ENCODE data around the gene COL11A1. TPM values are rescaled to one million over a fixed set of nuclear protein-coding genes. Genes with fewer than 3 reads are reported as not detected.

The COL11A1 gene
- total and polyA plus RNA-seq, 2 of the 4 experiments (the other 2 are of a cell fraction): 4.6 to 5.2 TPM

DNA sequence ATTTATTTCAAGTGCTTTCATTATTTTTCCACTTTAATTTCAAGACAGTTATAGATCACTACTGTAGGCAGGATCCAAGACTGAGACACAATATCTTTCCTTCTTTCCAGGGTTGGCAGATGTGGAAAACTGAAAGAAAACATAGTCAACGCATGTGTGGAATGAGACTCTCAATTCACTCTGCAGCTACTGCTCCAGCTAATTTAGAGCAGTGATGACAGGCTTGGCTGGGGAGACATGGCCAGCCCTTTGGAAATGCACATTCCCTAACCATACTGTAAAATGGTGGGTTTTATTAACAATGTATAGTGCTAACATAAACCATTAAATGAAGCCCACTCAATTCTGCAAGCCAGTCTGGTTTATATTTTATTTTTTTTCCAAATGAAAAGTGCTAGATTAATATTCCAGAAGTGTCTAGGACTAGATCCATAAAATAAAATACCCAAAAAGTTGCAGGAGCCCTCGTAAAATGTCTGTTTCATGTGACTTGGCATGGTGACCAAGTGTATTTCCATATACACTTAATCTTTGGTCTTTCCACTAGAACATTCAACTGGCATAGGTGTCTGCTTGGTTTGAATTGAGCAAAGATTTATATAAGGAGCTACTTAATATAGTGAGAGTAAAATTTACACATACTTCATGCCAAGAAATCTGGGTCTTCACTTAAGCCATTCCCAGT, 32.9 kb downstream of the COL11A1 start:
- ChIA-PET POLR2A (ENCODE audit: unreplicated experiment) (interaction anchor here (1.2 kb wide), 1 partner anchor 105 kb away, joined by 3 read pairs; no protein-coding TSS in a partner anchor), CTCF (no interaction called here)
- no peak overlapping the region for H3K9ac ChIP-seq (ENCODE audit: low read depth, low read length)
- H3K27ac ChIP-seq (ENCODE audit: insufficient read depth, low read length): no peak overlapping the region
- no peak overlapping the region for H2BK20ac ChIP-seq (ENCODE audit: low read depth, low read length)
- H3K27me3 ChIP-seq (ENCODE audit: control insufficient read depth, insufficient read depth, low read length): no peaks in the 10 kb centered on the region
- no peak overlapping the region for H2AK9ac ChIP-seq (replicated peaks; ENCODE audit: low read depth, low read length, poor library complexity)
- ATAC-seq (ENCODE audit: low read depth) (no peak), DNase-seq (no peak)
- no TSS peak for BruUV-seq (replicated peaks)
- no peak overlapping the region for H2BK120ac ChIP-seq (ENCODE audit: low read depth, low read length)
- no peak overlapping the region for H2AFZ ChIP-seq (replicated peaks; ENCODE audit: low read length, poor library complexity)
- no peak overlapping the region for H3K14ac ChIP-seq (replicated peaks; ENCODE audit: low read depth, low read length)
- no peak overlapping the region for H2BK5ac ChIP-seq (ENCODE audit: low read depth, low read length, poor library complexity, severe bottlenecking)
- H3K4me1 ChIP-seq (ENCODE audit: control insufficient read depth, insufficient read depth, low read length): no peaks in the 10 kb centered on the region
- H3K4me3 ChIP-seq (ENCODE audit: insufficient read depth, low read depth, low read length): no peak overlapping the region
- H3K18ac ChIP-seq (ENCODE audit: low read depth, low read length): no peak overlapping the region
- H2BK15ac ChIP-seq (ENCODE audit: low read depth, low read length): no peak overlapping the region
- dilution Hi-C loops (cut with HindIII; ENCODE audit: low sequenced_read_pairs, unreplicated experiment): no loop called here
- no peaks in the 10 kb centered on the region for H3K79me1 ChIP-seq (ENCODE audit: low read depth in 1 of 2, low read length in 2 of 2)
- no peak overlapping the region for H4K8ac ChIP-seq (ENCODE audit: low read depth in 2 of 2, low read length in 2 of 2)
- no peaks in the 10 kb centered on the region for H3K36me3 ChIP-seq (ENCODE audit: control insufficient read depth, insufficient read depth, low read length)
- in situ Hi-C loops (cut with MboI; ENCODE audit: low sequenced_read_pairs): no loop called here
- H4K91ac ChIP-seq (ENCODE audit: insufficient read depth, low read depth, low read length): no peak overlapping the region
- no peak overlapping the region for H3K23ac ChIP-seq (ENCODE audit: low read depth, low read length)
- no peak for TF ChIP-seq MAFK (IDR thresholded peaks at IDR 0.05; ENCODE audit: low read depth, low read length)
- TF ChIP-seq RCOR1 (IDR thresholded peaks at IDR 0.05; ENCODE audit: insufficient replicate concordance, low read length): no peak
- no peak for TF ChIP-seq POLR2A (IDR thresholded peaks at IDR 0.05; ENCODE audit: low read depth, low read length)
- TF ChIP-seq MAZ (IDR thresholded peaks at IDR 0.05; ENCODE audit: borderline replicate concordance, low read depth, low read length): no peak
- TF ChIP-seq RAD21 (IDR thresholded peaks at IDR 0.05; ENCODE audit: low read length): no peak
- TF ChIP-seq, protein P1, sequence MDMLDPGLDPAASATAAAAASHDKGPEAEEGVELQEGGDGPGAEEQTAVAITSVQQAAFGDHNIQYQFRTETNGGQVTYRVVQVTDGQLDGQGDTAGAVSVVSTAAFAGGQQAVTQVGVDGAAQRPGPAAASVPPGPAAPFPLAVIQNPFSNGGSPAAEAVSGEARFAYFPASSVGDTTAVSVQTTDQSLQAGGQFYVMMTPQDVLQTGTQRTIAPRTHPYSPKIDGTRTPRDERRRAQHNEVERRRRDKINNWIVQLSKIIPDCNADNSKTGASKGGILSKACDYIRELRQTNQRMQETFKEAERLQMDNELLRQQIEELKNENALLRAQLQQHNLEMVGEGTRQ (IDR thresholded peaks at IDR 0.05; ENCODE audit: low read depth, low read length): no peak
- no peak for TF ChIP-seq MXI1 (IDR thresholded peaks at IDR 0.05; ENCODE audit: borderline replicate concordance, low read depth, low read length)
- no peak for TF ChIP-seq NFE2L2 (IDR thresholded peaks at IDR 0.05; ENCODE audit: low read depth, low read length)
- TF ChIP-seq SMC3 (IDR thresholded peaks at IDR 0.05; ENCODE audit: low read depth, low read length): no peak
- TF ChIP-seq, protein P2, sequence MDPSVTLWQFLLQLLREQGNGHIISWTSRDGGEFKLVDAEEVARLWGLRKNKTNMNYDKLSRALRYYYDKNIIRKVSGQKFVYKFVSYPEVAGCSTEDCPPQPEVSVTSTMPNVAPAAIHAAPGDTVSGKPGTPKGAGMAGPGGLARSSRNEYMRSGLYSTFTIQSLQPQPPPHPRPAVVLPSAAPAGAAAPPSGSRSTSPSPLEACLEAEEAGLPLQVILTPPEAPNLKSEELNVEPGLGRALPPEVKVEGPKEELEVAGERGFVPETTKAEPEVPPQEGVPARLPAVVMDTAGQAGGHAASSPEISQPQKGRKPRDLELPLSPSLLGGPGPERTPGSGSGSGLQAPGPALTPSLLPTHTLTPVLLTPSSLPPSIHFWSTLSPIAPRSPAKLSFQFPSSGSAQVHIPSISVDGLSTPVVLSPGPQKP (IDR thresholded peaks at IDR 0.05; ENCODE audit: borderline replicate concordance, low read depth, low read length): no peak
- TF ChIP-seq FOS (IDR thresholded peaks at IDR 0.05; ENCODE audit: low read depth, low read length): no peak
- TF ChIP-seq CHD1 (IDR thresholded peaks at IDR 0.05; ENCODE audit: low read depth, low read length): no peak
- TF ChIP-seq, protein P3, sequence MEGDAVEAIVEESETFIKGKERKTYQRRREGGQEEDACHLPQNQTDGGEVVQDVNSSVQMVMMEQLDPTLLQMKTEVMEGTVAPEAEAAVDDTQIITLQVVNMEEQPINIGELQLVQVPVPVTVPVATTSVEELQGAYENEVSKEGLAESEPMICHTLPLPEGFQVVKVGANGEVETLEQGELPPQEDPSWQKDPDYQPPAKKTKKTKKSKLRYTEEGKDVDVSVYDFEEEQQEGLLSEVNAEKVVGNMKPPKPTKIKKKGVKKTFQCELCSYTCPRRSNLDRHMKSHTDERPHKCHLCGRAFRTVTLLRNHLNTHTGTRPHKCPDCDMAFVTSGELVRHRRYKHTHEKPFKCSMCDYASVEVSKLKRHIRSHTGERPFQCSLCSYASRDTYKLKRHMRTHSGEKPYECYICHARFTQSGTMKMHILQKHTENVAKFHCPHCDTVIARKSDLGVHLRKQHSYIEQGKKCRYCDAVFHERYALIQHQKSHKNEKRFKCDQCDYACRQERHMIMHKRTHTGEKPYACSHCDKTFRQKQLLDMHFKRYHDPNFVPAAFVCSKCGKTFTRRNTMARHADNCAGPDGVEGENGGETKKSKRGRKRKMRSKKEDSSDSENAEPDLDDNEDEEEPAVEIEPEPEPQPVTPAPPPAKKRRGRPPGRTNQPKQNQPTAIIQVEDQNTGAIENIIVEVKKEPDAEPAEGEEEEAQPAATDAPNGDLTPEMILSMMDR (conservative IDR thresholded peaks at IDR 0.05; ENCODE audit: low read depth, low read length): no peak
- no peak for TF ChIP-seq CEBPB (IDR thresholded peaks at IDR 0.05; ENCODE audit: low read depth, low read length)
- TF ChIP-seq BHLHE40 (IDR thresholded peaks at IDR 0.05; ENCODE audit: low read depth, low read length): no peak
- TF ChIP-seq RFX5 (IDR thresholded peaks at IDR 0.05; ENCODE audit: low read depth, low read length): no peak
- H3K9me3 ChIP-seq (ENCODE audit: control insufficient read depth, insufficient read depth, low read length): no peaks in the 10 kb centered on the region
- no peak overlapping the region for H4K5ac ChIP-seq (ENCODE audit: low read depth, low read length)
- no CpG with 5 or more reads among the region's 2 CpGs for WGBS, 2 experiments (ENCODE audit: extremely low coverage in 2 of 2, insufficient read length in 1 of 2)
- no peak overlapping the region for H2AK5ac ChIP-seq (ENCODE audit: low read depth, low read length)
- no peak overlapping the region for H3K4ac ChIP-seq (ENCODE audit: low read depth, low read length)
- no peaks in the 10 kb centered on the region for H3K9me1 ChIP-seq (ENCODE audit: insufficient read depth, low read length)
- H3K56ac ChIP-seq (ENCODE audit: extremely low read depth, insufficient read depth, low read length): no peak overlapping the region
- no peaks in the 10 kb centered on the region for H4K20me1 ChIP-seq (ENCODE audit: insufficient read depth, low read length)
- no peak overlapping the region for H3K4me2 ChIP-seq (ENCODE audit: low read depth, low read length)
- intact Hi-C loops (cut with micrococcal nuclease): no loop called here

Measured in IMR-90 (cell line).